ENCODE measurements around the gene TAS2R40. TPM values are rescaled to one million over a fixed set of nuclear protein-coding genes. Genes with fewer than 3 reads are reported as not detected.

Gene TAS2R40
- total and polyA plus RNA-seq, 2 donors (not counting 3 experiments of a cell fraction or from before 2014, with no cell fraction given): not detected

GRCh38 chr7:143188994-143189393 is 32.8 kb upstream of the TAS2R40 start:
- dilution Hi-C loops (cut with MboI; ENCODE audit: extremely low pct_ligation_motif_present, low sequenced_read_pairs): no loop called here
- BruUV-seq (replicated peaks): no TSS peak
- CTCF ChIA-PET: interaction anchor here (3.4 kb wide), 1 partner anchor 26 kb away, joined by 22 read pairs; no protein-coding TSS in a partner anchor

GRCh38 chr7:143193880-143194279 is 28.0 kb upstream of the TAS2R40 start:
- BruUV-seq (replicated peaks): no TSS peak
- H3K9ac ChIP-seq (replicated peaks; ENCODE audit: extremely low read depth, insufficient read depth, low read length): no peak overlapping the region
- dilution Hi-C loops (cut with MboI; ENCODE audit: extremely low pct_ligation_motif_present, low sequenced_read_pairs): no loop called here
- FAIRE-seq (no peak), DNase-seq (ENCODE audit: low read depth, low spot score) (no peak)
- H3K36me3 ChIP-seq (ENCODE audit: control insufficient read depth in 2 of 2, extremely low read depth in 1 of 2, insufficient read depth in 2 of 2, low read length in 2 of 2): no peaks in the 10 kb centered on the region
- H3K27ac ChIP-seq (ENCODE audit: insufficient read depth, low read depth, low read length): no peak overlapping the region
- H2AFZ ChIP-seq (ENCODE audit: low read depth, low read length): no peak overlapping the region
- H3K4me3 ChIP-seq (replicated peaks in 1 of 3; ENCODE audit: insufficient read depth in 1 of 3, low read depth in 1 of 3, low read length in 3 of 3): no peak overlapping the region
- H3K4me2 ChIP-seq (ENCODE audit: insufficient read depth, low read length): no peak overlapping the region
- intact Hi-C loops (cut with micrococcal nuclease): no loop called here
- no peaks in the 10 kb centered on the region for H3K4me1 ChIP-seq (ENCODE audit: control insufficient read depth, extremely low read depth, insufficient read depth, low read length)
- POLR2A ChIA-PET: no interaction called here
- H3K27me3 ChIP-seq (ENCODE audit: control insufficient read depth in 2 of 2, insufficient read depth in 2 of 2, low read length in 2 of 2): no peaks in the 10 kb centered on the region
- CTCF ChIA-PET: no interaction called here
- H3K9me3 ChIP-seq (replicated peaks; ENCODE audit: control insufficient read depth, insufficient read depth, low read length): no peaks in the 10 kb centered on the region
- H3K79me2 ChIP-seq (ENCODE audit: control insufficient read depth, insufficient read depth, low read length): no peaks in the 10 kb centered on the region
- TF ChIP-seq MAX (IDR thresholded peaks at IDR 0.05; ENCODE audit: insufficient read depth, insufficient read length) (no peak), GATA2 (IDR thresholded peaks at IDR 0.05; ENCODE audit: insufficient read depth, insufficient read length, low read depth, low read length) (no peak), CTCF (IDR thresholded peaks at IDR 0.05; ENCODE audit: extremely low read depth in 1 of 2, insufficient read depth in 1 of 2, low read depth in 1 of 2, low read length in 2 of 2) (no peak), EZH2 (IDR thresholded peaks at IDR 0.05; ENCODE audit: borderline replicate concordance, low read depth, low read length, severe bottlenecking) (no peak), POLR2AphosphoS5 (IDR thresholded peaks at IDR 0.05; ENCODE audit: insufficient read depth, low read depth, low read length) (no peak), FOS (IDR thresholded peaks at IDR 0.05; ENCODE audit: borderline replicate concordance, insufficient read depth, low read length) (no peak), MYC (IDR thresholded peaks at IDR 0.05; ENCODE audit: low read depth, low read length) (no peak), JUN (IDR thresholded peaks at IDR 0.05; ENCODE audit: borderline replicate concordance, insufficient read depth, insufficient read length, low read depth) (no peak), POLR2A (IDR thresholded peaks at IDR 0.05; ENCODE audit: low read depth, low read length) (no peak)
- H4K20me1 ChIP-seq (replicated peaks; ENCODE audit: control insufficient read depth, extremely low read depth, insufficient read depth, low read length): no peaks in the 10 kb centered on the region
- no peaks in the 10 kb centered on the region for H3K9me1 ChIP-seq (replicated peaks; ENCODE audit: control insufficient read depth, extremely low read depth, insufficient read depth, low read length)

More at GRCh38 chr7:143188994-143189393, 32.8 kb upstream of the TAS2R40 start:
- H3K9me3 ChIP-seq (replicated peaks; ENCODE audit: control insufficient read depth, insufficient read depth, low read length): no peaks in the 10 kb centered on the region
- H3K4me3 ChIP-seq (replicated peaks in 1 of 3; ENCODE audit: insufficient read depth in 1 of 3, low read depth in 1 of 3, low read length in 3 of 3): no peak overlapping the region
- no peak overlapping the region for H3K9ac ChIP-seq (replicated peaks; ENCODE audit: extremely low read depth, insufficient read depth, low read length)
- peaks cover 0 to 2% of the 10 kb centered on the region in 2 experiments for H3K27me3 ChIP-seq (ENCODE audit: control insufficient read depth in 2 of 2, insufficient read depth in 2 of 2, low read length in 2 of 2)
- no peaks in the 10 kb centered on the region for H3K9me1 ChIP-seq (replicated peaks; ENCODE audit: control insufficient read depth, extremely low read depth, insufficient read depth, low read length)
- H4K20me1 ChIP-seq (replicated peaks; ENCODE audit: control insufficient read depth, extremely low read depth, insufficient read depth, low read length): no peaks in the 10 kb centered on the region
- no peak overlapping the region for H2AFZ ChIP-seq (ENCODE audit: low read depth, low read length)
- H3K27ac ChIP-seq (ENCODE audit: insufficient read depth, low read depth, low read length): no peak overlapping the region
- no peaks in the 10 kb centered on the region for H3K4me1 ChIP-seq (ENCODE audit: control insufficient read depth, extremely low read depth, insufficient read depth, low read length)
- no peak for DNase-seq (ENCODE audit: low read depth, low spot score)
- POLR2A ChIA-PET: no interaction called here
- intact Hi-C loops (cut with micrococcal nuclease): no loop called here
- no peak overlapping the region for H3K4me2 ChIP-seq (ENCODE audit: insufficient read depth, low read length)
- no peak for FAIRE-seq
- H3K36me3 ChIP-seq (ENCODE audit: control insufficient read depth in 2 of 2, extremely low read depth in 1 of 2, insufficient read depth in 2 of 2, low read length in 2 of 2): no peaks in the 10 kb centered on the region
- H3K79me2 ChIP-seq (ENCODE audit: control insufficient read depth, insufficient read depth, low read length): no peaks in the 10 kb centered on the region
- TF ChIP-seq FOS (IDR thresholded peaks at IDR 0.05; ENCODE audit: borderline replicate concordance, insufficient read depth, low read length): no peak
- TF ChIP-seq POLR2AphosphoS5 (IDR thresholded peaks at IDR 0.05; ENCODE audit: insufficient read depth, low read depth, low read length): no peak
- no peak for TF ChIP-seq POLR2A (IDR thresholded peaks at IDR 0.05; ENCODE audit: low read depth, low read length)
- no peak for TF ChIP-seq GATA2 (IDR thresholded peaks at IDR 0.05; ENCODE audit: insufficient read depth, insufficient read length, low read depth, low read length)

Data from endothelial cell of umbilical vein (primary cell).